ENCODE results near the gene HTATSF1. TPM values are rescaled to one million over a fixed set of nuclear protein-coding genes. Genes with fewer than 3 reads are reported as not detected.

Gene HTATSF1
- polyA plus RNA-seq, 1 donor (not counting 4 experiments of a cell fraction or from before 2014, with no cell fraction given) = 3.1 TPM

- FAIRE-seq (no peak), DNase-seq (ENCODE audit: low read depth, low spot score) (no peak)
- Histone ChIP-seq H3K4me3 (ENCODE audit: control insufficient read depth in 2 of 3, extremely low read depth in 1 of 3, insufficient read depth in 2 of 3, low read depth in 1 of 3, low read length in 3 of 3) (no peak overlapping the region), H3K9me1 (ENCODE audit: control insufficient read depth, extremely low read depth, insufficient read depth, low read length) (no peaks in the 10 kb centered on the region), H3K79me2 (ENCODE audit: control insufficient read depth, insufficient read depth, low read length) (no peaks in the 10 kb centered on the region), H3K36me3 (ENCODE audit: control insufficient read depth in 2 of 2, extremely low read depth in 1 of 2, insufficient read depth in 2 of 2, low read length in 2 of 2) (no peaks in the 10 kb centered on the region), H3K27me3 (ENCODE audit: control insufficient read depth, extremely low read depth, insufficient read depth, low read length) (no peaks in the 10 kb centered on the region), H3K9me3 (ENCODE audit: control insufficient read depth, low read depth, low read length) (no peaks in the 10 kb centered on the region), H4K20me1 (ENCODE audit: control insufficient read depth, extremely low read depth, insufficient read depth, low read length) (no peaks in the 10 kb centered on the region), H3K9ac (ENCODE audit: control insufficient read depth, extremely low read depth, insufficient read depth, low read length) (no peak overlapping the region), H3K4me2 (ENCODE audit: control insufficient read depth, extremely low read depth, insufficient read depth, low read depth, low read length) (no peak overlapping the region), H3K27ac (ENCODE audit: control insufficient read depth, insufficient read depth, low read length) (no peak overlapping the region), H3K4me1 (ENCODE audit: control insufficient read depth, extremely low read depth, insufficient read depth, low read length) (no peaks in the 10 kb centered on the region), H2AFZ (ENCODE audit: control insufficient read depth, low read length) (no peak overlapping the region)
- no peak for TF ChIP-seq EZH2 (IDR thresholded peaks at IDR 0.05; ENCODE audit: low read length)
- TF ChIP-seq, protein P1, sequence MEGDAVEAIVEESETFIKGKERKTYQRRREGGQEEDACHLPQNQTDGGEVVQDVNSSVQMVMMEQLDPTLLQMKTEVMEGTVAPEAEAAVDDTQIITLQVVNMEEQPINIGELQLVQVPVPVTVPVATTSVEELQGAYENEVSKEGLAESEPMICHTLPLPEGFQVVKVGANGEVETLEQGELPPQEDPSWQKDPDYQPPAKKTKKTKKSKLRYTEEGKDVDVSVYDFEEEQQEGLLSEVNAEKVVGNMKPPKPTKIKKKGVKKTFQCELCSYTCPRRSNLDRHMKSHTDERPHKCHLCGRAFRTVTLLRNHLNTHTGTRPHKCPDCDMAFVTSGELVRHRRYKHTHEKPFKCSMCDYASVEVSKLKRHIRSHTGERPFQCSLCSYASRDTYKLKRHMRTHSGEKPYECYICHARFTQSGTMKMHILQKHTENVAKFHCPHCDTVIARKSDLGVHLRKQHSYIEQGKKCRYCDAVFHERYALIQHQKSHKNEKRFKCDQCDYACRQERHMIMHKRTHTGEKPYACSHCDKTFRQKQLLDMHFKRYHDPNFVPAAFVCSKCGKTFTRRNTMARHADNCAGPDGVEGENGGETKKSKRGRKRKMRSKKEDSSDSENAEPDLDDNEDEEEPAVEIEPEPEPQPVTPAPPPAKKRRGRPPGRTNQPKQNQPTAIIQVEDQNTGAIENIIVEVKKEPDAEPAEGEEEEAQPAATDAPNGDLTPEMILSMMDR (optimal IDR thresholded peaks at IDR 0.05 in 1 of 3, IDR thresholded peaks at IDR 0.05 in 1 of 3, conservative IDR thresholded peaks at IDR 0.05 in 1 of 3; ENCODE audit: extremely low read depth in 1 of 3, insufficient read depth in 2 of 3, low read length in 3 of 3) = no peak
- dilution Hi-C loops (cut with MboI; ENCODE audit: extremely low pct_ligation_motif_present, low sequenced_read_pairs) = no loop called here
Observed at GRCh38 chrX:136453114-136453513, 44.3 kb upstream of the HTATSF1 start.

- FAIRE-seq (no peak), DNase-seq (ENCODE audit: low read depth, low spot score) (no peak)
- Histone ChIP-seq H2AFZ (ENCODE audit: control insufficient read depth, low read length) (no peak overlapping the region), H3K4me2 (ENCODE audit: control insufficient read depth, extremely low read depth, insufficient read depth, low read depth, low read length) (no peak overlapping the region), H3K79me2 (ENCODE audit: control insufficient read depth, insufficient read depth, low read length) (no peaks in the 10 kb centered on the region), H3K9ac (ENCODE audit: control insufficient read depth, extremely low read depth, insufficient read depth, low read length) (no peak overlapping the region), H3K9me3 (ENCODE audit: control insufficient read depth, low read depth, low read length) (no peaks in the 10 kb centered on the region), H3K27ac (ENCODE audit: control insufficient read depth, insufficient read depth, low read length) (no peak overlapping the region), H3K36me3 (ENCODE audit: control insufficient read depth in 2 of 2, extremely low read depth in 1 of 2, insufficient read depth in 2 of 2, low read length in 2 of 2) (no peaks in the 10 kb centered on the region), H4K20me1 (ENCODE audit: control insufficient read depth, extremely low read depth, insufficient read depth, low read length) (no peaks in the 10 kb centered on the region), H3K4me3 (ENCODE audit: control insufficient read depth in 2 of 3, extremely low read depth in 1 of 3, insufficient read depth in 2 of 3, low read depth in 1 of 3, low read length in 3 of 3) (no peak overlapping the region), H3K4me1 (ENCODE audit: control insufficient read depth, extremely low read depth, insufficient read depth, low read length) (no peaks in the 10 kb centered on the region), H3K9me1 (ENCODE audit: control insufficient read depth, extremely low read depth, insufficient read depth, low read length) (no peaks in the 10 kb centered on the region), H3K27me3 (ENCODE audit: control insufficient read depth, extremely low read depth, insufficient read depth, low read length) (no peaks in the 10 kb centered on the region)
- dilution Hi-C loops (cut with MboI; ENCODE audit: extremely low pct_ligation_motif_present, low sequenced_read_pairs) = no loop called here
- TF ChIP-seq, protein P1 (optimal IDR thresholded peaks at IDR 0.05 in 1 of 3, IDR thresholded peaks at IDR 0.05 in 1 of 3, conservative IDR thresholded peaks at IDR 0.05 in 1 of 3; ENCODE audit: extremely low read depth in 1 of 3, insufficient read depth in 2 of 3, low read length in 3 of 3) = no peak
- no peak for TF ChIP-seq EZH2 (IDR thresholded peaks at IDR 0.05; ENCODE audit: low read length)
Observed at GRCh38 chrX:136453771-136454170, 43.6 kb upstream of the HTATSF1 start.
